Measurements from ENCODE around the gene PTTG1IP. TPM values are rescaled to one million over a fixed set of nuclear protein-coding genes. Genes with fewer than 3 reads are reported as not detected.

Gene PTTG1IP
- total RNA-seq, 1 experiment from 2014 or later = 330 TPM

- peak within 1 kb of the TSS; percentile 98 for H3K4me2 ChIP-seq (ENCODE audit: low read length)
- ATAC-seq = peak; percentile 60
- no peaks in the 10 kb centered on the region for H3K27me3 ChIP-seq (ENCODE audit: low read length)
- H3K79me2 ChIP-seq (ENCODE audit: low read length) = peaks cover 48% of the 10 kb centered on the region
- TF ChIP-seq EZH2 (IDR thresholded peaks at IDR 0.05; ENCODE audit: low read length, unreplicated experiment) (no peak), EZH2phosphoT487 (IDR thresholded peaks at IDR 0.05; ENCODE audit: borderline replicate concordance, low read length) (no peak)
- TF ChIP-seq, protein P1, sequence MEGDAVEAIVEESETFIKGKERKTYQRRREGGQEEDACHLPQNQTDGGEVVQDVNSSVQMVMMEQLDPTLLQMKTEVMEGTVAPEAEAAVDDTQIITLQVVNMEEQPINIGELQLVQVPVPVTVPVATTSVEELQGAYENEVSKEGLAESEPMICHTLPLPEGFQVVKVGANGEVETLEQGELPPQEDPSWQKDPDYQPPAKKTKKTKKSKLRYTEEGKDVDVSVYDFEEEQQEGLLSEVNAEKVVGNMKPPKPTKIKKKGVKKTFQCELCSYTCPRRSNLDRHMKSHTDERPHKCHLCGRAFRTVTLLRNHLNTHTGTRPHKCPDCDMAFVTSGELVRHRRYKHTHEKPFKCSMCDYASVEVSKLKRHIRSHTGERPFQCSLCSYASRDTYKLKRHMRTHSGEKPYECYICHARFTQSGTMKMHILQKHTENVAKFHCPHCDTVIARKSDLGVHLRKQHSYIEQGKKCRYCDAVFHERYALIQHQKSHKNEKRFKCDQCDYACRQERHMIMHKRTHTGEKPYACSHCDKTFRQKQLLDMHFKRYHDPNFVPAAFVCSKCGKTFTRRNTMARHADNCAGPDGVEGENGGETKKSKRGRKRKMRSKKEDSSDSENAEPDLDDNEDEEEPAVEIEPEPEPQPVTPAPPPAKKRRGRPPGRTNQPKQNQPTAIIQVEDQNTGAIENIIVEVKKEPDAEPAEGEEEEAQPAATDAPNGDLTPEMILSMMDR (conservative IDR thresholded peaks at IDR 0.05; ENCODE audit: low read depth, low read length) = no peak
- peak within 1 kb of the TSS; percentile 99 for H3K4me3 ChIP-seq (ENCODE audit: low read length)
- H3K27ac ChIP-seq (ENCODE audit: low read length) = peak within 1 kb of the TSS; percentile 59
- no peaks in the 10 kb centered on the region for H3K9me2 ChIP-seq (replicated peaks; ENCODE audit: low read length)
- BruUV-seq (replicated peaks) = no TSS peak
- no peaks in the 10 kb centered on the region; the same call in 1 of the 2 replicates for H3K9me3 ChIP-seq (ENCODE audit: low read length)
- peak; percentile 94 for DNase-seq
- peak within 1 kb of the TSS; percentile 94 for H3K9ac ChIP-seq (ENCODE audit: low read length)
- H3K4me1 ChIP-seq (ENCODE audit: insufficient read depth, low read length) = peaks cover 12% of the 10 kb centered on the region
- H3F3A ChIP-seq (ENCODE audit: low read length, unreplicated experiment) = no peaks in the 10 kb centered on the region
- H2AFZ ChIP-seq (ENCODE audit: low read length) = peak within 1 kb of the TSS; percentile 87
- peaks cover 41% of the 10 kb centered on the region for H4K20me1 ChIP-seq (ENCODE audit: low read length)
- POLR2A ChIA-PET (ENCODE audit: unreplicated experiment) = interaction anchor here (1.0 kb wide), 1 partner anchor 16 kb away, joined by 5 read pairs; the partner anchor contains the start of gene UBE2G2
- CTCF ChIA-PET = no interaction called here
- peaks cover 10% of the 10 kb centered on the region; the same call in 1 of the 2 replicates for H3K36me3 ChIP-seq (ENCODE audit: low read depth, low read length)
- intact Hi-C loops (cut with micrococcal nuclease) = loop anchor here (2.0 kb wide), 2 partner anchors 15 to 53 kb away; no protein-coding TSS in a partner anchor
Observed at GRCh38 chr21:44817914-44818639, 55.4 kb downstream of the PTTG1IP start, which contains the start of gene SUMO3. Gene SUMO3, minus strand, starts transcription at chr21:44818062. Its CDS starts 94 bp downstream, at chr21:44817968.

DNA sequence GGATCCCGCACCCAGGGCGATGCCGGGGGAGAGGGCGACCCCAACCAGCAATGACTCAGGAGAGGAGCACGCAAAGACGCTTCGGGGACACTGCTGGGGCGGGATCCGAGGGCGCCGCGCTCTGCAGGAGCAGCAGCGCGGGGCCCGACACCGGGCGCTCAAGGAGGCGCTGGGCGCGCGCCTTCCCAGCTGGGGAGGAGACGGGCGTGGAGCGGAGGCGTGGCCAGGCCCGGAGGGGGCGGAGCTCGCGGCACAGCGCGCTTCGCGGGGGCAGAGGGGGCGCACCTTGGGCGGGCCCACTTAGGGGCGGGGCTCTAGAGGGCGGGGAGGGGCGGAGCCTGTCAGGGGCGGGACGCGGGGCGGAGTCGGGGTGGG is 56.0 kb downstream of the PTTG1IP start:
- ChIA-PET POLR2A (ENCODE audit: unreplicated experiment) (interaction anchor here (0.5 to 1.0 kb wide), 6 partner anchors 16 to 241 kb away, joined by 4 to 8 read pairs (median 5); partner anchors contain the start of gene UBE2G2), CTCF (no interaction called here)
- Histone ChIP-seq H3K9ac (ENCODE audit: low read length) (peak overlapping the region; percentile 94), H3K79me2 (ENCODE audit: low read length) (peaks cover 54% of the 10 kb centered on the region), H3K9me3 (ENCODE audit: low read length) (no peaks in the 10 kb centered on the region), H3K27ac (ENCODE audit: low read length) (peak overlapping the region; percentile 59), H3K27me3 (ENCODE audit: low read length) (no peaks in the 10 kb centered on the region), H3K36me3 (ENCODE audit: low read depth, low read length) (peaks cover 15% of the 10 kb centered on the region; the same call in 1 of the 2 replicates), H3K9me2 (replicated peaks; ENCODE audit: low read length) (no peaks in the 10 kb centered on the region), H3K4me1 (ENCODE audit: insufficient read depth, low read length) (peaks cover 12% of the 10 kb centered on the region), H3K4me3 (ENCODE audit: low read length) (peak overlapping the region; percentile 99), H3K4me2 (ENCODE audit: low read length) (peak overlapping the region; percentile 98), H3F3A (ENCODE audit: low read length, unreplicated experiment) (no peaks in the 10 kb centered on the region), H4K20me1 (ENCODE audit: low read length) (peaks cover 45% of the 10 kb centered on the region), H2AFZ (ENCODE audit: low read length) (no peak overlapping the region)
- TF ChIP-seq EZH2 (IDR thresholded peaks at IDR 0.05; ENCODE audit: low read length, unreplicated experiment) (no peak), EZH2phosphoT487 (IDR thresholded peaks at IDR 0.05; ENCODE audit: borderline replicate concordance, low read length) (no peak)
- TF ChIP-seq, protein P1 (conservative IDR thresholded peaks at IDR 0.05; ENCODE audit: low read depth, low read length) = no peak
- ATAC-seq (peak; percentile 89), DNase-seq (peak; percentile 92)
- intact Hi-C loops (cut with micrococcal nuclease) = loop anchor here (2.0 kb wide), 2 partner anchors 15 to 53 kb away; no protein-coding TSS in a partner anchor
- BruUV-seq (replicated peaks) = no TSS peak
